Keratinocyte (primary cell): Measurements from ENCODE around the gene RAB37. TPM values are rescaled to one million over a fixed set of nuclear protein-coding genes. Genes with fewer than 3 reads are reported as not detected.

Experiments used
- DNase-seq: peaks from one replicate; pipeline ENCODE4 v3.0.0-alpha.2; 2011; ENCODE audit warnings: low read depth, missing footprints, low spot score
- FAIRE-seq: peaks from 2 replicates; lab custom pipeline; 2011; peaks lifted over from hg19 to GRCh38; lab: Jason Lieb, UNC
- H2AFZ ChIP-seq: 2 replicates; pipeline ENCODE4 v1.6.0; 2012; ENCODE audit warnings: low read length, control low read depth, inconsistent platforms; ENCODE audit not compliant: control insufficient read depth
- H3K27ac ChIP-seq: 2 replicates; pipeline ENCODE4 v1.5.1; 2011; ENCODE audit warnings: low read length; ENCODE audit not compliant: control insufficient read depth, insufficient read depth
- H3K27me3 ChIP-seq: 3 replicates; pipeline ENCODE4 v1.6.0; 2011; ENCODE audit warnings: low read length; ENCODE audit not compliant: control insufficient read depth, insufficient read depth; ENCODE audit errors: extremely low read depth
- H3K36me3 ChIP-seq, 2 experiments: 2 replicates in 1 of 2; 3 replicates in 1 of 2; pipeline ENCODE4 v1.5.1; 2011; ENCODE audit warnings: low read length in 2 of 2, mild to moderate bottlenecking in 1 of 2; ENCODE audit not compliant: control insufficient read depth in 2 of 2, insufficient read depth in 2 of 2; ENCODE audit errors: extremely low read depth in 1 of 2
- H3K4me1 ChIP-seq: 3 replicates; pipeline ENCODE4 v1.5.1; 2011; ENCODE audit warnings: low read length; ENCODE audit not compliant: control insufficient read depth, insufficient read depth; ENCODE audit errors: extremely low read depth
- H3K4me2 ChIP-seq: 3 replicates; pipeline ENCODE4 v1.6.0; 2011; ENCODE audit warnings: low read depth, low read length; ENCODE audit not compliant: control insufficient read depth, insufficient read depth; ENCODE audit errors: extremely low read depth
- H3K4me3 ChIP-seq, 3 experiments: fragments of 200-600 bp in 1 of 3; sonication (generic) in 1 of 3; 2 replicates in 2 of 3; 3 replicates in 1 of 3; pipeline ENCODE4 v1.5.1; 2011 to 2016; ENCODE audit warnings: low read length in 3 of 3, mild to moderate bottlenecking in 3 of 3, control low read depth in 2 of 3, inconsistent platforms in 1 of 3, low read depth in 1 of 3, mixed read lengths in 1 of 3, mixed run types in 1 of 3, moderate library complexity in 1 of 3; ENCODE audit not compliant: control insufficient read depth in 2 of 3, insufficient read depth in 2 of 3; ENCODE audit errors: extremely low read depth in 1 of 3
- H3K79me2 ChIP-seq: 2 replicates; pipeline ENCODE4 v1.6.0; 2012; ENCODE audit warnings: low read length; ENCODE audit not compliant: control insufficient read depth, insufficient read depth
- H3K9ac ChIP-seq: 3 replicates; pipeline ENCODE4 v1.6.0; 2011; ENCODE audit warnings: low read length; ENCODE audit not compliant: control insufficient read depth, insufficient read depth; ENCODE audit errors: extremely low read depth
- H3K9me1 ChIP-seq: 3 replicates; pipeline ENCODE4 v1.6.0; 2011; ENCODE audit warnings: low read length; ENCODE audit not compliant: control insufficient read depth, insufficient read depth; ENCODE audit errors: extremely low read depth
- H3K9me3 ChIP-seq: 2 replicates; pipeline ENCODE4 v1.5.1; 2012; ENCODE audit warnings: low read depth, low read length; ENCODE audit not compliant: control insufficient read depth
- H4K20me1 ChIP-seq: 3 replicates; pipeline ENCODE4 v1.6.0; 2011; ENCODE audit warnings: low read length; ENCODE audit not compliant: control insufficient read depth, insufficient read depth; ENCODE audit errors: extremely low read depth
- EZH2 ChIP-seq: IDR thresholded peaks from one replicate; pipeline ENCODE4 v1.6.1; 2012; ENCODE audit warnings: inconsistent platforms, mild to moderate bottlenecking, low read length, moderate library complexity
- dilution Hi-C: fragments of 300-500 bp; cut with MboI; formaldehyde crosslinking; loops from one replicate; pipeline ENCODE4 v1.7.0; 2020; ENCODE audit warnings: low sequenced_read_pairs; ENCODE audit not compliant: extremely low pct_ligation_motif_present
- polyA plus RNA-seq, 5 experiments: library from polyadenylated mRNA; depleted of rRNA in 3 of 5; stranded (reverse) in 3 of 5; stranded (forward) in 1 of 5; unstranded in 1 of 5; fragments of >200 nt; gene quantifications; 1 replicate in 1 of 5; 2 replicates in 3 of 5; 3 replicates in 1 of 5; pipeline versions ENCODE4 v1.2.1 to v1.2.3, GENCODE V29; 2011 to 2012; ENCODE audit warnings: missing spikeins in 2 of 5, low read depth in 1 of 5, low replicate concordance in 1 of 5
- TF ChIP-seq, protein P1 (sequence below), 3 experiments: IDR thresholded peaks in 1 of 3; conservative IDR thresholded peaks in 1 of 3; optimal IDR thresholded peaks in 1 of 3; 2 replicates in 2 of 3; 3 replicates in 1 of 3; pipeline versions ENCODE3 to v1.5.1; 2011; ENCODE audit warnings: low read length in 3 of 3, mild to moderate bottlenecking in 3 of 3, moderate library complexity in 2 of 3, control low read depth in 1 of 3, inconsistent platforms in 1 of 3; ENCODE audit not compliant: insufficient read depth in 2 of 3; ENCODE audit errors: extremely low read depth in 1 of 3

Gene RAB37
- polyA plus RNA-seq, 1 donor (not counting 4 experiments of a cell fraction or from before 2014, with no cell fraction given) = 0.03 TPM

DNA sequence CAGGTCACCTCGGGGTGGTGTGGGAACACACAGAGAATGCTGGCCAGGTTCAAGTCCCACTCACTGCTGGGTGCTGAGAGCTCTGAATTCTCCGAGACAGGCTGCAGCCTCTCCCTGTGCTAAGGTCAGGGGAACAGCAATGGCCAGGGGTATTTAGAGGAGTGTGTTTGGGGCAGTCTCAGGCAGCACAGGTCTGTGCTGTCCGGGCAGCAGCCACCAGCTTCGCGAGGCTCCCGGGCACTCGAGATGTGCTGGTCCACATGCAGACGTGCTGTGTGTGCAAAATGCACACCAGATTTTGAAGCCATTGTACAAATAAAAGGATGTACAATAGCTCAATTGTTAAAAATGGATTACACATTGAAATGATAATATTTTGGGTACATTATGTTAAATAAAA is 18.5 kb downstream of the RAB37 start:
- no peak for FAIRE-seq
- Histone ChIP-seq H3K27me3 (no peaks in the 10 kb centered on the region), H3K9me3 (no peaks in the 10 kb centered on the region), H3K27ac (no peak overlapping the region), H3K4me1 (peaks cover 40% of the 10 kb centered on the region), H3K9ac (no peak overlapping the region), H4K20me1 (no peaks in the 10 kb centered on the region), H2AFZ (no peak overlapping the region), H3K4me3 (no peak overlapping the region), H3K36me3 (no peaks in the 10 kb centered on the region), H3K79me2 (peaks cover 56% of the 10 kb centered on the region), H3K4me2 (no peak overlapping the region), H3K9me1 (peaks cover 7% of the 10 kb centered on the region)
- DNase-seq = no peak
- no peak for TF ChIP-seq EZH2
- TF ChIP-seq, protein P1, sequence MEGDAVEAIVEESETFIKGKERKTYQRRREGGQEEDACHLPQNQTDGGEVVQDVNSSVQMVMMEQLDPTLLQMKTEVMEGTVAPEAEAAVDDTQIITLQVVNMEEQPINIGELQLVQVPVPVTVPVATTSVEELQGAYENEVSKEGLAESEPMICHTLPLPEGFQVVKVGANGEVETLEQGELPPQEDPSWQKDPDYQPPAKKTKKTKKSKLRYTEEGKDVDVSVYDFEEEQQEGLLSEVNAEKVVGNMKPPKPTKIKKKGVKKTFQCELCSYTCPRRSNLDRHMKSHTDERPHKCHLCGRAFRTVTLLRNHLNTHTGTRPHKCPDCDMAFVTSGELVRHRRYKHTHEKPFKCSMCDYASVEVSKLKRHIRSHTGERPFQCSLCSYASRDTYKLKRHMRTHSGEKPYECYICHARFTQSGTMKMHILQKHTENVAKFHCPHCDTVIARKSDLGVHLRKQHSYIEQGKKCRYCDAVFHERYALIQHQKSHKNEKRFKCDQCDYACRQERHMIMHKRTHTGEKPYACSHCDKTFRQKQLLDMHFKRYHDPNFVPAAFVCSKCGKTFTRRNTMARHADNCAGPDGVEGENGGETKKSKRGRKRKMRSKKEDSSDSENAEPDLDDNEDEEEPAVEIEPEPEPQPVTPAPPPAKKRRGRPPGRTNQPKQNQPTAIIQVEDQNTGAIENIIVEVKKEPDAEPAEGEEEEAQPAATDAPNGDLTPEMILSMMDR (optimal IDR thresholded peaks at IDR 0.05 in 1 of 3, IDR thresholded peaks at IDR 0.05 in 1 of 3, conservative IDR thresholded peaks at IDR 0.05 in 1 of 3; ENCODE audit: extremely low read depth in 1 of 3, insufficient read depth in 2 of 3, low read length in 3 of 3) = no peak
- dilution Hi-C loops = no loop called here

DNA sequence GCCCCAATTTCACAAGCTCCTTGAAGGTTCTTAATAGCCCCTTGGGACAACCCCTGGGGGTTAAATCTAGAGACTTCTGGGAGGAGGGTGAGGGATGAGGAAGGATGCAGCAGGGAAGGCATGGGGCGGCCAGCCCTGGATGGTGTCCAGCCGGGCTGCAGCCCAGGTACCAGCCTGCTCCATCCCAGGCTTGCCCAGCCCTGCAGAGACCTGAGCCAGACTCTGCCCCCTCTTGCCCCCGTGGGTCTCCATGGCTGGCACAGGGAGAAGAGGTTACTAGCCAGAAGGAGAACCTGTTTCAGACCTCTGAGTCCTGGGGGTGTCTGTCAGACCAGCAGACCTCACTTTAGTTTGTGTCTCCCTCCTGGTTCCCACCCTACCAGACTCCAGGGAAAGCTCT is 19.8 kb downstream of the RAB37 start:
- no peak overlapping the region for H3K4me2 ChIP-seq
- dilution Hi-C loops = no loop called here
- H3K9ac ChIP-seq = no peak overlapping the region
- H2AFZ ChIP-seq = no peak overlapping the region
- peaks cover 41% of the 10 kb centered on the region for H3K4me1 ChIP-seq
- TF ChIP-seq, protein P1 (optimal IDR thresholded peaks at IDR 0.05 in 1 of 3, IDR thresholded peaks at IDR 0.05 in 1 of 3, conservative IDR thresholded peaks at IDR 0.05 in 1 of 3; ENCODE audit: extremely low read depth in 1 of 3, insufficient read depth in 2 of 3, low read length in 3 of 3) = no peak
- TF ChIP-seq EZH2 = no peak
- DNase-seq (no peak), FAIRE-seq (no peak)
- no peaks in the 10 kb centered on the region for H3K27me3 ChIP-seq
- H4K20me1 ChIP-seq = no peaks in the 10 kb centered on the region
- no peak overlapping the region for H3K4me3 ChIP-seq
- H3K79me2 ChIP-seq = peaks cover 55% of the 10 kb centered on the region
- H3K9me3 ChIP-seq = no peaks in the 10 kb centered on the region
- H3K9me1 ChIP-seq = peaks cover 7% of the 10 kb centered on the region
- H3K36me3 ChIP-seq = no peaks in the 10 kb centered on the region
- H3K27ac ChIP-seq = no peak overlapping the region
